H1 (cell line): ENCODE results near the gene MARK4. TPM values are rescaled to one million over a fixed set of nuclear protein-coding genes. Genes with fewer than 3 reads are reported as not detected.

ENCODE experiments used
- CTCF ChIA-PET: fragments of 300-600 bp; sonication (Branson Sonifier 250); formaldehyde crosslinking; loops from one replicate; lab custom pipeline; 2021; ENCODE audit not compliant: partially characterized antibody; lab: Charles Lee
- POLR2A ChIA-PET: fragments of 300-600 bp; sonication (Branson Sonifier 250); formaldehyde crosslinking; loops from one replicate; lab custom pipeline; 2021; ENCODE audit warnings: inconsistent platforms; ENCODE audit not compliant: partially characterized antibody; lab: Charles Lee
- DNase-seq, 2 experiments: peaks; one replicate each; pipeline versions ENCODE4 v3.0.0 to v3.0.0-alpha.2; 2010 to 2022; ENCODE audit warnings: low spot score in 2 of 2, low read depth in 1 of 2, mixed read lengths in 1 of 2
- FAIRE-seq: peaks from 2 replicates; lab custom pipeline; 2011; peaks lifted over from hg19 to GRCh38; lab: Jason Lieb, UNC
- H2AFZ ChIP-seq: 2 replicates; pipeline ENCODE4 v1.8.1; 2012; ENCODE audit warnings: low read length, inconsistent platforms
- H2AK5ac ChIP-seq: 2 replicates; pipeline ENCODE4 v1.6.1; 2013; ENCODE audit warnings: low read depth, low read length
- H2BK120ac ChIP-seq: replicated peaks from 2 replicates; pipeline ENCODE3; 2013; ENCODE audit warnings: low read depth, low read length, inconsistent platforms
- H2BK12ac ChIP-seq: 2 replicates; pipeline ENCODE4 v1.6.1; 2013; ENCODE audit warnings: low read depth, low read length
- H2BK15ac ChIP-seq: 2 replicates; pipeline ENCODE4 v1.6.1; 2013; ENCODE audit warnings: low read length
- H2BK20ac ChIP-seq: 2 replicates; pipeline ENCODE4 v1.6.1; 2013; ENCODE audit warnings: low read length
- H2BK5ac ChIP-seq: 2 replicates; pipeline ENCODE4 v1.6.1; 2013; ENCODE audit warnings: low read depth, low read length
- H3K14ac ChIP-seq: 2 replicates; pipeline ENCODE4 v1.6.1; 2013; ENCODE audit warnings: inconsistent platforms; ENCODE audit not compliant: insufficient read length
- H3K18ac ChIP-seq: 2 replicates; pipeline ENCODE4 v1.6.1; 2013; ENCODE audit warnings: low read length; ENCODE audit errors: extremely low read depth
- H3K23ac ChIP-seq: 2 replicates; pipeline ENCODE4 v1.6.1; 2013; ENCODE audit warnings: inconsistent platforms; ENCODE audit not compliant: insufficient read length
- H3K23me2 ChIP-seq: 2 replicates; pipeline ENCODE4 v1.6.1; 2013; ENCODE audit warnings: low read depth, low read length
- H3K27ac ChIP-seq: 2 replicates; pipeline ENCODE4 v1.6.1; 2011; ENCODE audit warnings: low read depth, low read length, inconsistent platforms
- H3K27me3 ChIP-seq, 4 experiments: replicated peaks in 1 of 4; 1 replicate in 1 of 4; 2 replicates in 3 of 4; pipeline versions ENCODE4 v1.6.1 to v1.8.1; 2011 to 2013; ENCODE audit warnings: low read length in 3 of 4, mild to moderate bottlenecking in 3 of 4, inconsistent platforms in 2 of 4, mixed read lengths in 2 of 4, moderate library complexity in 1 of 4; ENCODE audit not compliant: control insufficient read depth in 3 of 4, insufficient read depth in 3 of 4; ENCODE audit errors: extremely low read depth in 1 of 4
- H3K36me3 ChIP-seq, 4 experiments: 2 replicates each; pipeline versions ENCODE4 v1.6.1 to v1.8.1; 2011 to 2013; ENCODE audit warnings: mild to moderate bottlenecking in 4 of 4, low read length in 3 of 4, moderate library complexity in 2 of 4, control low read depth in 1 of 4, inconsistent platforms in 1 of 4; ENCODE audit not compliant: insufficient read depth in 4 of 4, control insufficient read depth in 2 of 4
- H3K4ac ChIP-seq: replicated peaks from 2 replicates; pipeline ENCODE3; 2013; ENCODE audit warnings: low read length, low read depth, mixed read lengths, inconsistent platforms; ENCODE audit not compliant: insufficient read length
- H3K4me1 ChIP-seq, 4 experiments: replicated peaks in 1 of 4; 1 replicate in 1 of 4; 2 replicates in 3 of 4; pipeline versions ENCODE4 v1.6.1 to v1.8.1; 2011 to 2013; ENCODE audit warnings: low read length in 3 of 4, inconsistent platforms in 2 of 4, mixed read lengths in 1 of 4; ENCODE audit not compliant: insufficient read depth in 4 of 4, control insufficient read depth in 3 of 4
- H3K4me2 ChIP-seq, 2 experiments: 2 replicates each; pipeline versions ENCODE4 v1.6.1 to v1.8.1; 2011 to 2013; ENCODE audit warnings: low read depth in 2 of 2, low read length in 2 of 2, control low read depth in 1 of 2, inconsistent platforms in 1 of 2, mild to moderate bottlenecking in 1 of 2; ENCODE audit not compliant: insufficient read depth in 1 of 2
- H3K4me3 ChIP-seq, 4 experiments: fragments of 200-600, 300-600 bp in 1 of 4; sonication (generic), shearing (Covaris generic), sonication (Bioruptor Twin) in 1 of 4; 2 replicates each; pipeline versions ENCODE4 v1.5.1 to v1.8.1; 2011 to 2016; ENCODE audit warnings: low read length in 4 of 4, low read depth in 3 of 4, control low read depth in 2 of 4, inconsistent platforms in 2 of 4, mild to moderate bottlenecking in 2 of 4, mixed read lengths in 1 of 4, moderate library complexity in 1 of 4; ENCODE audit not compliant: insufficient read depth in 2 of 4; ENCODE audit errors: extremely low read depth in 1 of 4
- H3K56ac ChIP-seq: replicated peaks from 2 replicates; pipeline ENCODE3; 2013; ENCODE audit warnings: low read depth, mild to moderate bottlenecking, mixed read lengths, low read length, inconsistent platforms; ENCODE audit not compliant: insufficient read length
- H3K79me1 ChIP-seq: 2 replicates; pipeline ENCODE4 v1.6.1; 2013; ENCODE audit warnings: low read depth, low read length, control low read depth
- H3K79me2 ChIP-seq, 2 experiments: 2 replicates each; pipeline versions ENCODE4 v1.6.1 to v1.8.1; 2012 to 2013; ENCODE audit warnings: low read length in 2 of 2, mild to moderate bottlenecking in 2 of 2, inconsistent platforms in 1 of 2; ENCODE audit not compliant: insufficient read depth in 2 of 2, control insufficient read depth in 1 of 2
- H3K9ac ChIP-seq, 4 experiments: replicated peaks in 1 of 4; 1 replicate in 1 of 4; 2 replicates in 3 of 4; pipeline versions ENCODE4 v1.6.1 to v1.8.1; 2011 to 2013; ENCODE audit warnings: low read depth in 3 of 4, low read length in 3 of 4, control low read depth in 2 of 4, mild to moderate bottlenecking in 2 of 4, moderate library complexity in 2 of 4, inconsistent platforms in 1 of 4; ENCODE audit errors: extremely low read depth in 1 of 4
- H3K9me3 ChIP-seq, 2 experiments: 2 replicates each; pipeline versions ENCODE4 v1.6.1 to v1.8.1; 2012 to 2013; ENCODE audit warnings: mild to moderate bottlenecking in 2 of 2, moderate library complexity in 2 of 2, control low read depth in 1 of 2, inconsistent platforms in 1 of 2, low read depth in 1 of 2, low read length in 1 of 2, mixed read lengths in 1 of 2; ENCODE audit not compliant: insufficient read depth in 2 of 2
- H4K20me1 ChIP-seq, 2 experiments: replicated peaks in 1 of 2; 2 replicates each; pipeline versions ENCODE3 to v1.8.1; 2011 to 2013; ENCODE audit warnings: inconsistent platforms in 2 of 2, low read length in 2 of 2, mild to moderate bottlenecking in 1 of 2; ENCODE audit not compliant: insufficient read depth in 2 of 2, control insufficient read depth in 1 of 2
- H4K5ac ChIP-seq: 2 replicates; pipeline ENCODE4 v1.6.1; 2013; ENCODE audit warnings: low read length, low read depth, mixed read lengths, inconsistent platforms; ENCODE audit not compliant: insufficient read length
- H4K8ac ChIP-seq: 2 replicates; pipeline ENCODE4 v1.8.0; 2013; ENCODE audit warnings: mild to moderate bottlenecking, moderate library complexity, low read length, inconsistent platforms; ENCODE audit not compliant: insufficient read depth; ENCODE audit errors: extremely low read depth
- H4K91ac ChIP-seq: replicated peaks from 2 replicates; pipeline ENCODE3; 2013; ENCODE audit warnings: low read length, mixed read lengths, inconsistent platforms; ENCODE audit not compliant: insufficient read length
- MAFK ChIP-seq: IDR thresholded peaks from 2 replicates; pipeline ENCODE4 v1.6.1; 2012; ENCODE audit warnings: low read depth, mild to moderate bottlenecking, improper control_type of control experiment, low read length
- SAP30 ChIP-seq: fragments of 300-600 bp; sonication (generic); IDR thresholded peaks from 2 replicates; pipeline ENCODE4 v1.7.1; 2012; ENCODE audit warnings: low read length, moderate library complexity, mild to moderate bottlenecking, inconsistent platforms; ENCODE audit not compliant: insufficient read depth, insufficient replicate concordance
- WGBS, 2 experiments: shearing (Covaris generic) in 1 of 2; methylation state at CpG; one replicate each; pipeline versions ENCODE4 v1.1.6 to v1.1.7; 2013 to 2015; ENCODE audit warnings: low lambda C conversion rate in 2 of 2, mixed read lengths in 2 of 2, inconsistent platforms in 1 of 2, low coverage in 1 of 2, missing lambda C conversion rate in 1 of 2; ENCODE audit not compliant: insufficient replicate concordance in 2 of 2, insufficient coverage in 1 of 2, insufficient read length in 1 of 2; ENCODE audit errors: extremely low coverage in 1 of 2, missing lambda C conversion rate in 1 of 2; 5-methylcytosine and 5-hydroxymethylcytosine counted together
- polyA plus RNA-seq, 7 experiments: library from polyadenylated mRNA; depleted of rRNA in 3 of 7; stranded (reverse) in 5 of 7; unstranded in 2 of 7; fragments of >200 nt in 5 of 7; fragments of 200-250 nt in 2 of 7; gene quantifications; 1 replicate in 5 of 7; 2 replicates in 1 of 7; 4 replicates in 1 of 7; pipeline versions ENCODE4 v1.2.1 to v1.2.3, GENCODE V29; 2011 to 2013; ENCODE audit warnings: missing spikeins in 2 of 7, mixed read lengths in 2 of 7
- total RNA-seq: library from RNA; stranded (reverse); fragmentation: NEBNext Ultra II Directional; extraction: Animal tissue kit (Norgen Biotek cat#: 25700); gene quantifications from 2 replicates; pipeline ENCODE4 v1.2.1, GENCODE V29; 2021

The MARK4 gene
- total and polyA plus RNA-seq, 2 of the 8 experiments (the other 6 are each of a cell fraction or from before 2014, with no cell fraction given), result 12.3 to 49.8 TPM

- 59% methylated on average over 4 of the region's 4 CpGs; no CpG with 5 or more reads in 1 of the 2 experiments for WGBS, 2 experiments
- H2BK5ac ChIP-seq, result no peak overlapping the region
Observed at GRCh38 chr19:45218426-45218825, 32.6 kb upstream of the MARK4 start.

More at GRCh38 chr19:45218426-45218825, 32.6 kb upstream of the MARK4 start:
- TF ChIP-seq SAP30, result no peak
- peak; percentile 62; the same call in 1 of the 2 replicates for TF ChIP-seq MAFK
- Histone ChIP-seq H3K9me3 (no peaks in the 10 kb centered on the region; a peak in 1 of 4 replicates), H3K4me2 (peak overlapping the region; percentile 82 to 94; a peak in 3 of 4 replicates), H3K4me3 (peak overlapping the region in 2 of 4 experiments; percentile 34 to 64; a peak in 3 of 8 replicates), H3K56ac (no peak overlapping the region), H2AFZ (no peak overlapping the region), H3K27me3 (peaks cover 14 to 44% (median 37%) of the 10 kb centered on the region in 4 experiments), H3K4ac (no peak overlapping the region), H2BK20ac (no peak overlapping the region), H2AK5ac (0 out of 2 replicates have a peak overlapping the region, but pooled peaks have one; percentile 53), H3K23ac (no peak overlapping the region), H4K20me1 (no peaks in the 10 kb centered on the region), H2BK15ac (no peak overlapping the region; the same call in 1 of the 2 replicates), H4K5ac (no peak overlapping the region), H4K8ac (no peak overlapping the region), H3K9ac (no peak overlapping the region), H3K14ac (no peak overlapping the region), H2BK120ac (no peak overlapping the region), H3K27ac (no peak overlapping the region), H3K36me3 (no peaks in the 10 kb centered on the region; a peak in 1 of 8 replicates), H4K91ac (no peak overlapping the region), H3K79me2 (no peaks in the 10 kb centered on the region), H3K18ac (no peak overlapping the region; the same call in 1 of the 2 replicates), H3K4me1 (peaks cover 0 to 13% (median 8%) of the 10 kb centered on the region in 4 experiments; a peak in 5 of 7 replicates), H3K79me1 (no peaks in the 10 kb centered on the region), H3K23me2 (peaks cover 17% of the 10 kb centered on the region; the same call in 1 of the 2 replicates), H2BK12ac (peak overlapping the region; percentile 27; the same call in 1 of the 2 replicates)
- no peak for DNase-seq
- ChIA-PET CTCF (interaction anchor here (0.7 to 3.5 kb wide), 5 partner anchors 10 to 31 kb away, joined by 3 to 14 read pairs (median 3); no protein-coding TSS in a partner anchor), POLR2A (interaction anchor here (0.9 kb wide), 1 partner anchor 36 kb away, joined by 3 read pairs; no protein-coding TSS in a partner anchor)
- no peak for FAIRE-seq
